ENCODE measurements around the gene BTBD9.

BTBD9 gene

DNA sequence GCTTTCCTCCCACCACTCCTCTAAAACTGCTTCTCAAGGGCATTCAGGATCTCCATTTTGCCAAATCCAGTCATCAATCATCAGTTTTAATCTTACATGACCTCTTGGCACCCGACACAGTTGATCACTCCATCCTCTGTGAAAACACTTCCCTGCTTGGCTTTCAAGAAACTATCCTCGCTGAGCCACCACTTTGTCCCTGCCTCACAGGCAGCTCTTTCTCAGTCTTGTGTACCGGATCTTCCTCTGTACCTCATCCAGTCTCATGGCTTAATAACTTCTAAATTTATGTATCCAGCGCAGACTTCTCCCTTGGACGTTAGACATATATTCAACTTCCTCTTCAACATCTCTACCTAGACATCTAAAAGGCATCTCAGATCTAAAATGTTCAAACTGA is 89.9 kb downstream of the BTBD9 start:
- no peak for DNase-seq (ENCODE audit: low read depth)
- TF ChIP-seq, protein P1, sequence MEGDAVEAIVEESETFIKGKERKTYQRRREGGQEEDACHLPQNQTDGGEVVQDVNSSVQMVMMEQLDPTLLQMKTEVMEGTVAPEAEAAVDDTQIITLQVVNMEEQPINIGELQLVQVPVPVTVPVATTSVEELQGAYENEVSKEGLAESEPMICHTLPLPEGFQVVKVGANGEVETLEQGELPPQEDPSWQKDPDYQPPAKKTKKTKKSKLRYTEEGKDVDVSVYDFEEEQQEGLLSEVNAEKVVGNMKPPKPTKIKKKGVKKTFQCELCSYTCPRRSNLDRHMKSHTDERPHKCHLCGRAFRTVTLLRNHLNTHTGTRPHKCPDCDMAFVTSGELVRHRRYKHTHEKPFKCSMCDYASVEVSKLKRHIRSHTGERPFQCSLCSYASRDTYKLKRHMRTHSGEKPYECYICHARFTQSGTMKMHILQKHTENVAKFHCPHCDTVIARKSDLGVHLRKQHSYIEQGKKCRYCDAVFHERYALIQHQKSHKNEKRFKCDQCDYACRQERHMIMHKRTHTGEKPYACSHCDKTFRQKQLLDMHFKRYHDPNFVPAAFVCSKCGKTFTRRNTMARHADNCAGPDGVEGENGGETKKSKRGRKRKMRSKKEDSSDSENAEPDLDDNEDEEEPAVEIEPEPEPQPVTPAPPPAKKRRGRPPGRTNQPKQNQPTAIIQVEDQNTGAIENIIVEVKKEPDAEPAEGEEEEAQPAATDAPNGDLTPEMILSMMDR (conservative IDR thresholded peaks at IDR 0.05; ENCODE audit: low read depth, low read length), result no peak
- no peak overlapping the region for H3K4me3 ChIP-seq (ENCODE audit: low read length)

DNA sequence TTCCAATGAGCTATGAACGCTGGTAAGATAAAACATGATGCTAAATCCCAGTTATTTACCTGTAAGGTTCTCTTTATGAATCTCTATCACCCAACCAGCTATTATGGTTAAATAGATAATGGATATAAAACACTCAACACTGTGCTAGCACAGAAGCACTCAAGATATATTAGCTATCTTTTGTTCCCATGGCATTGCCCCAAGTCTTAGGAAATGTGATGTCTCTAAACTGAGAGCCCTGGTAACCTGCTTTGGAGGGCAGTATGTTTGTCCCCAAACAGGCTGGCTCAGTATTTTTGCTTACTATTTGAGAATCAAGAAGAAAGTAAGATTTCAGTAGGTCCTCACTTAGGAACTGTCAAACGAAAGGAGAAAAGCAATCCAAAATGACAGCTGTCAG is 90.5 kb downstream of the BTBD9 start:
- no peak for DNase-seq (ENCODE audit: low read depth)
- no peak overlapping the region for H3K4me3 ChIP-seq (ENCODE audit: low read length)
- TF ChIP-seq, protein P1 (conservative IDR thresholded peaks at IDR 0.05; ENCODE audit: low read depth, low read length), result no peak

DNA sequence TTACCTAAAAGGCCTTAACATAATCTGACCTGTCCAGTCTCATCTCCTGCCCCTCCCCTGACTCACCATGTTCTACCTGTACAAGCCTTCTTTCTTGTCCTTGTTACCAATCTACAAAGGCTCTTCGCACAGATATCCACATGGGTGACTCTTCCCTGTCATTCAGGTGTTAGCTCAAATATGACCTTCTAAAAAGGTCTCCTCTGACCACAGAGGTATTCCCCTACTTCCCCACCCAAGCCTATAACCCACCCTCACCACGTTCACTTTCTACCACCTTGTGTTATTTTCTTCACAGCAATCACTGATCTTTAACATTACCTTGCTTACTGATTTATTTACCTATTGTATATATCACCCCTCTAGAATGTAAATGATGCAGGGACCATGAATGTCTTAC is 96.7 kb downstream of the BTBD9 start:
- no peak overlapping the region for H3K4me3 ChIP-seq (ENCODE audit: low read length)
- TF ChIP-seq, protein P1 (conservative IDR thresholded peaks at IDR 0.05; ENCODE audit: low read depth, low read length), result no peak
- DNase-seq (ENCODE audit: low read depth), result no peak

DNA sequence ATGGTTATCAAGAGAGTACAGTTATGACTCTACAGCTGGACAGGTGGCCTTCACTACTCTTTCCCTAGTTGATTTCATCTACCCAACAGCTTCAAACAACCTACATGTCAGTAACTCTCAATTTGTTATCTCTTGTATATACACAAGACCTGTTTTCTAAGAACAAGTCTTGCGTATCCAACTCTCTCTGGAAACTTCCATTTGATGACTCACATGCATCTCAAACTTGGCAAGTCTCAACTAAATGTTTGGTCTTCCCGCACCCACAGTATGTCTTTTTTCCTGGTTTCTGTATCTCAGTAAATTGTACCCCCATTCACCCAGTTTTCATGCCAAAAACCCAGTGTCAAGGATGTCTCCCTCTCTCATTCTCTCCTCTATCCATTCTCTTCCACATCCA is 97.7 kb downstream of the BTBD9 start:
- TF ChIP-seq, protein P1 (conservative IDR thresholded peaks at IDR 0.05; ENCODE audit: low read depth, low read length), result no peak
- DNase-seq (ENCODE audit: low read depth), result no peak
- H3K4me3 ChIP-seq (ENCODE audit: low read length), result no peak overlapping the region

DNA sequence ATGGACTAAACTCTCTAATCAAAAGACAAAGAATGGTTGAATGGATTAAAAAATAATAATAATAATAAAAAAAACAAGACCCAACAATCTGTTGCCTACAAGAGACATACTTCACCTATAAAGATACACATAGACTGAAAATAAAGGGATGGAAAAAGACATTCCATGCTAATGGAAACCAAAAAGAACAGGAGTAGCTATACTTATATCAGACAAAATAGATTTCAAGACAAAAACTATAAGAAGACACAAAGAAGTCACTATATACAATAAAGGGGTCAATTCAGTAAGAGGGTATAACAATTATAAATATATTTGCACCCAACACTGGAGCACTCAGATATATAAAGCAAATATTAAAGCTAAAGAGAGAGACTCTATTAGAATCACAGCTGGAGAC is 106.7 kb downstream of the BTBD9 start:
- no peak for DNase-seq (ENCODE audit: low read depth)
- TF ChIP-seq, protein P1 (conservative IDR thresholded peaks at IDR 0.05; ENCODE audit: low read depth, low read length), result no peak
- no peak overlapping the region for H3K4me3 ChIP-seq (ENCODE audit: low read length)

DNA sequence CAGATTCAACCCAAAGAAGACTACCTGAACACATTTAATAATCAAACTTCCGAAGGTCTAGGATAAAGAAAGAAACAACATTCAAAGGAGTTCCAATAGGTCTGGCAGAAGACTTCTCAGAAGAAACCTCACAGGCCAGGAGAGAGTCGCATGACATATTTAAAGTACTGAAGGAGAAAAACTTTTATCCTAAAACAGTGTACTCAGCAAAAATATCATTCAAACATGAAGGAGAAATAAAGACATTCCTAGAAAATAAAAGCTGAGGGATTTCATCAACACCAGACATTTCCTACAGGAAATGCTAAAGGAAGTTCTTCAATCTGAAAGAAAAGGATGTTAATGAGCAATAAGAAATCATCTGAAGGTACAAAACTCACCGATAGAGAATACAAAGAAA is 108.6 kb downstream of the BTBD9 start:
- TF ChIP-seq, protein P1 (conservative IDR thresholded peaks at IDR 0.05; ENCODE audit: low read depth, low read length), result no peak
- no peak for DNase-seq (ENCODE audit: low read depth)

DNA sequence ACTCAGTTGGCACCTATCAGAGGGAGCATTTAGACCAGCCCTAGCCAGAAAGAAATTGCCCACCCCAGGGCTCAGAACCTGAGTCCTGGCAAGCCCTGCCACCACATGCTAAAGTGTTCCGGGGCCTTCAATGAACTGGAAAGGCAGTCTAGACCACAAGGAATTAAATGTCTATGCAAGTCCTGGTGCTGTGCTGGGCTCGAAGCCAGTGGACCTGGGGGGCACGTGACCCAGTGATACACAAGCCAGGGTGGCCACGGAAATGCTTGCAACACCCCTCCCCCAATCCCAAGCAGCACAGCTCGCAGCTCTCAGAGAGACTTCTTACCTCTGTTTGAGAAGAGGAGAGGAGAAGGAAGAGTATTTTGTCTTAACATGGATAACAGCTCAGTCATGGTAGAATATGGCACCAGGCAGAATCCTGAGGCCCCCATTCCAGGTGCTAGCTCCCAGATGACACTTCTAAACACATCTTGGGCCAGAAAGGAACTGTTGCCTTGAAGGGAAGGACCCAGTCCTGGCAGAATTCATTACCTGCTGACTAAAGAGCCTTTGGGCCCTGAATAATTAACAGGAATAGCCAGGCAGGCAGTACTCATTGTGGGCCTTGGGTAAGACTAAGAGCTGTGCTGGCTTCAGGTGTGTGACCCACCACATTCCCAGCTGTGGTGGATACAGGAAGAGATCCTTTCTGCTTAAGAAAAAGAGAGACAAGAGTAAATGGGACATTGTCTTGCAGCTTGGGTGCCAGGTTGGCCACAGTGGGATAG is 111.3 kb downstream of the BTBD9 start:
- H3K4me3 ChIP-seq (ENCODE audit: low read length), result no peak overlapping the region
- TF ChIP-seq, protein P1 (conservative IDR thresholded peaks at IDR 0.05; ENCODE audit: low read depth, low read length), result no peak
- DNase-seq (ENCODE audit: low read depth), result no peak

More for the DNA sequence above, 108.6 kb downstream of the BTBD9 start:
- H3K4me3 ChIP-seq (ENCODE audit: low read length), result no peak overlapping the region

Measured in retinal pigment epithelial cell (primary cell).